Kidney epithelial cell (primary cell): ENCODE measurements around the gene DSP. TPM values are rescaled to one million over a fixed set of nuclear protein-coding genes. Genes with fewer than 3 reads are reported as not detected.

Experiments
- DNase-seq: peaks from one replicate; pipeline ENCODE4 v3.0.0-alpha.2; 2010; ENCODE audit warnings: low read depth
- H3K27me3 ChIP-seq: 2 replicates; pipeline ENCODE4 v1.6.0; 2011; ENCODE audit warnings: low read length; ENCODE audit not compliant: control insufficient read depth, insufficient read depth
- H3K36me3 ChIP-seq: 2 replicates; pipeline ENCODE4 v1.5.1; 2011; ENCODE audit warnings: low read length; ENCODE audit not compliant: control insufficient read depth, insufficient read depth
- H3K4me3 ChIP-seq: 2 replicates; pipeline ENCODE4 v1.5.1; 2011; ENCODE audit warnings: low read depth, mild to moderate bottlenecking, control low read depth, low read length
- total RNA-seq: library from RNA; depleted of rRNA; stranded (reverse); fragments of >200 nt; gene quantifications from 2 replicates; pipeline ENCODE4 v1.2.3, GENCODE V29; 2015
- TF ChIP-seq, protein P1 (sequence below): IDR thresholded peaks from 2 replicates; pipeline ENCODE4 v1.5.1; 2011; ENCODE audit warnings: mild to moderate bottlenecking, moderate library complexity, low read length, control low read depth, inconsistent platforms; ENCODE audit not compliant: insufficient read depth, poor library complexity, severe bottlenecking

DSP gene
- total RNA-seq, 1 donor from 2014 or later, result 220 TPM

- TF ChIP-seq, protein P1, sequence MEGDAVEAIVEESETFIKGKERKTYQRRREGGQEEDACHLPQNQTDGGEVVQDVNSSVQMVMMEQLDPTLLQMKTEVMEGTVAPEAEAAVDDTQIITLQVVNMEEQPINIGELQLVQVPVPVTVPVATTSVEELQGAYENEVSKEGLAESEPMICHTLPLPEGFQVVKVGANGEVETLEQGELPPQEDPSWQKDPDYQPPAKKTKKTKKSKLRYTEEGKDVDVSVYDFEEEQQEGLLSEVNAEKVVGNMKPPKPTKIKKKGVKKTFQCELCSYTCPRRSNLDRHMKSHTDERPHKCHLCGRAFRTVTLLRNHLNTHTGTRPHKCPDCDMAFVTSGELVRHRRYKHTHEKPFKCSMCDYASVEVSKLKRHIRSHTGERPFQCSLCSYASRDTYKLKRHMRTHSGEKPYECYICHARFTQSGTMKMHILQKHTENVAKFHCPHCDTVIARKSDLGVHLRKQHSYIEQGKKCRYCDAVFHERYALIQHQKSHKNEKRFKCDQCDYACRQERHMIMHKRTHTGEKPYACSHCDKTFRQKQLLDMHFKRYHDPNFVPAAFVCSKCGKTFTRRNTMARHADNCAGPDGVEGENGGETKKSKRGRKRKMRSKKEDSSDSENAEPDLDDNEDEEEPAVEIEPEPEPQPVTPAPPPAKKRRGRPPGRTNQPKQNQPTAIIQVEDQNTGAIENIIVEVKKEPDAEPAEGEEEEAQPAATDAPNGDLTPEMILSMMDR, result no peak
- peaks cover 6% of the 10 kb centered on the region for H3K36me3 ChIP-seq
- no peaks in the 10 kb centered on the region for H3K27me3 ChIP-seq
- H3K4me3 ChIP-seq, result no peak overlapping the region
- no peak for DNase-seq
Measured at GRCh38 chr6:7578516-7578915, 37.0 kb downstream of the DSP start.

DNA sequence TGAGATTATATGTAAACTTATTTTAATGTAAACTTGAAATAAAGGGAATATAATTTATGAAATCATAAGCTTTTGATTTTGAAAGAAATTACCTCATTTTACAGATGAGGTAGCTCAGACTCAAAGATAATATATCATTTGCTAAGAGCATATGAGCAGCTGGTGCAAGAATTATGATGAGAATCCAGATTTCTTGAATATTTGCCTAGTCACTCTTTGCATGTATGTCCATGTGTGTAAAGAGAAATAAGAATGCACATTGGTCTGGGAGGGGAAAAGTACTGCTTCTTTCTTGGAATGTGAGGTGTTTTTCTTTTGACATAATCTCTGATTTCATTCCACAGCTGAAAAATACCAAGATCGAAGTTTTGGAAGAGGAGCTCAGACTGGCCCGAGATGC, 37.5 kb downstream of the DSP start:
- H3K4me3 ChIP-seq, result no peak overlapping the region
- DNase-seq, result no peak
- peaks cover 6% of the 10 kb centered on the region for H3K36me3 ChIP-seq
- no peaks in the 10 kb centered on the region for H3K27me3 ChIP-seq
- TF ChIP-seq, protein P1, result no peak

DNA sequence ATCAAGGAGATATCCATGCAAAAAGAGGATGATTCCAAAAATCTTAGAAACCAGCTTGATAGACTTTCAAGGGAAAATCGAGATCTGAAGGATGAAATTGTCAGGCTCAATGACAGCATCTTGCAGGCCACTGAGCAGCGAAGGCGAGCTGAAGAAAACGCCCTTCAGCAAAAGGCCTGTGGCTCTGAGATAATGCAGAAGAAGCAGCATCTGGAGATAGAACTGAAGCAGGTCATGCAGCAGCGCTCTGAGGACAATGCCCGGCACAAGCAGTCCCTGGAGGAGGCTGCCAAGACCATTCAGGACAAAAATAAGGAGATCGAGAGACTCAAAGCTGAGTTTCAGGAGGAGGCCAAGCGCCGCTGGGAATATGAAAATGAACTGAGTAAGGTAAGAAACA, 38.4 kb downstream of the DSP start:
- no peak for DNase-seq
- H3K36me3 ChIP-seq, result peaks cover 4% of the 10 kb centered on the region
- no peaks in the 10 kb centered on the region for H3K27me3 ChIP-seq
- H3K4me3 ChIP-seq, result no peak overlapping the region
- TF ChIP-seq, protein P1, result no peak

DNA sequence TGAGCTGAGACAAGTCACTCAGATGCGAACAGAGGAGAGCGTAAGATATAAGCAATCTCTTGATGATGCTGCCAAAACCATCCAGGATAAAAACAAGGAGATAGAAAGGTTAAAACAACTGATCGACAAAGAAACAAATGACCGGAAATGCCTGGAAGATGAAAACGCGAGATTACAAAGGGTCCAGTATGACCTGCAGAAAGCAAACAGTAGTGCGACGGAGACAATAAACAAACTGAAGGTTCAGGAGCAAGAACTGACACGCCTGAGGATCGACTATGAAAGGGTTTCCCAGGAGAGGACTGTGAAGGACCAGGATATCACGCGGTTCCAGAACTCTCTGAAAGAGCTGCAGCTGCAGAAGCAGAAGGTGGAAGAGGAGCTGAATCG, 39.1 kb downstream of the DSP start:
- Histone ChIP-seq H3K27me3 (no peaks in the 10 kb centered on the region), H3K4me3 (no peak overlapping the region), H3K36me3 (peaks cover 4% of the 10 kb centered on the region)
- DNase-seq, result no peak
- TF ChIP-seq, protein P1, result no peak

DNA sequence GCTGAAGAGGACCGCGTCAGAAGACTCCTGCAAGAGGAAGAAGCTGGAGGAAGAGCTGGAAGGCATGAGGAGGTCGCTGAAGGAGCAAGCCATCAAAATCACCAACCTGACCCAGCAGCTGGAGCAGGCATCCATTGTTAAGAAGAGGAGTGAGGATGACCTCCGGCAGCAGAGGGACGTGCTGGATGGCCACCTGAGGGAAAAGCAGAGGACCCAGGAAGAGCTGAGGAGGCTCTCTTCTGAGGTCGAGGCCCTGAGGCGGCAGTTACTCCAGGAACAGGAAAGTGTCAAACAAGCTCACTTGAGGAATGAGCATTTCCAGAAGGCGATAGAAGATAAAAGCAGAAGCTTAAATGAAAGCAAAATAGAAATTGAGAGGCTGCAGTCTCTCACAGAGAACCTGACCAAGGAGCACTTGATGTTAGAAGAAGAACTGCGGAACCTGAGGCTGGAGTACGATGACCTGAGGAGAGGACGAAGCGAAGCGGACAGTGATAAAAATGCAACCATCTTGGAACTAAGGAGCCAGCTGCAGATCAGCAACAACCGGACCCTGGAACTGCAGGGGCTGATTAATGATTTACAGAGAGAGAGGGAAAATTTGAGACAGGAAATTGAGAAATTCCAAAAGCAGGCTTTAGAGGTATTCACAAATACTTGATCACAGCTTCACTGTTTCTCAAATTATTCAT, 39.6 kb downstream of the DSP start:
- Histone ChIP-seq H3K4me3 (no peak overlapping the region), H3K36me3 (peaks cover 4% of the 10 kb centered on the region), H3K27me3 (no peaks in the 10 kb centered on the region)
- DNase-seq, result no peak
- TF ChIP-seq, protein P1, result no peak
